GM23338 (cell line): ENCODE results near the gene RPRML. TPM values are rescaled to one million over a fixed set of nuclear protein-coding genes. Genes with fewer than 3 reads are reported as not detected.

Experiments
- ATAC-seq: fragments of 200-7000 bp; cut with Tn5 transposase; 3 replicates; pipeline ENCODE4 v1.9.1; 2020
- DNase-seq: peaks from one replicate; pipeline ENCODE4 v3.0.0-alpha.2; 2015; ENCODE audit warnings: low spot score
- H2AFZ ChIP-seq: fragments of 200-600 bp; sonication (generic); 2 replicates; pipeline ENCODE4 v1.8.0; 2016; ENCODE audit warnings: antibody characterized with exemption, mild to moderate bottlenecking, moderate library complexity
- H3F3A ChIP-seq: fragments of 200-600 bp; sonication (generic); replicated peaks from 2 replicates; pipeline ENCODE4 v1.8.0; 2017; ENCODE audit warnings: antibody characterized with exemption, mixed run types, low read depth
- H3K27ac ChIP-seq: fragments of 200-600 bp; sonication (generic); 2 replicates; pipeline ENCODE4 v1.6.1; 2016; ENCODE audit warnings: low read depth
- H3K27me3 ChIP-seq: fragments of 200-600 bp; sonication (generic); 2 replicates; pipeline ENCODE4 v1.8.0; 2016; ENCODE audit warnings: mild to moderate bottlenecking, mixed run types, moderate library complexity; ENCODE audit not compliant: insufficient read depth
- H3K36me3 ChIP-seq: fragments of 200-600 bp; sonication (generic); 2 replicates; pipeline ENCODE4 v1.8.0; 2016; ENCODE audit warnings: mild to moderate bottlenecking; ENCODE audit not compliant: insufficient read depth
- H3K4me1 ChIP-seq: fragments of 200-600 bp; sonication (generic); 2 replicates; pipeline ENCODE4 v1.8.0; 2016; ENCODE audit warnings: mild to moderate bottlenecking, moderate library complexity; ENCODE audit not compliant: insufficient read depth
- H3K4me2 ChIP-seq: fragments of 200-600 bp; sonication (generic); 2 replicates; pipeline ENCODE4 v1.7.1; 2017; ENCODE audit warnings: mixed run types
- H3K4me3 ChIP-seq: fragments of 200-600 bp; sonication (generic); 2 replicates; pipeline ENCODE4 v1.6.1; 2016; ENCODE audit warnings: mixed run types
- H3K79me2 ChIP-seq: fragments of 200-600 bp; sonication (generic); replicated peaks from 2 replicates; pipeline ENCODE4 v1.8.0; 2017; ENCODE audit warnings: mild to moderate bottlenecking; ENCODE audit not compliant: insufficient read depth
- H3K9me2 ChIP-seq: fragments of 200-600 bp; sonication (generic); 2 replicates; pipeline ENCODE4 v1.8.0; 2017; ENCODE audit not compliant: insufficient read depth
- H4K20me1 ChIP-seq: fragments of 200-600 bp; sonication (generic); replicated peaks from 2 replicates; pipeline ENCODE4 v1.8.0; 2017; ENCODE audit warnings: mild to moderate bottlenecking; ENCODE audit not compliant: insufficient read depth
- H3K27ac Mint-ChIP-seq: 2 replicates; pipeline ENCODE4 v1.8.0; 2020; ENCODE audit warnings: inconsistent platforms, mild to moderate bottlenecking, moderate library complexity, mixed read lengths
- H3K27me3 Mint-ChIP-seq: 3 replicates; pipeline ENCODE4 v1.8.0; 2022; ENCODE audit warnings: low read depth, mild to moderate bottlenecking, moderate library complexity, mixed read lengths, inconsistent platforms; ENCODE audit not compliant: insufficient read depth, poor library complexity
- H3K36me3 Mint-ChIP-seq: 3 replicates; pipeline ENCODE4 v1.8.0; 2021; ENCODE audit warnings: low read depth, mild to moderate bottlenecking, inconsistent platforms, moderate library complexity, mixed read lengths
- H3K4me1 Mint-ChIP-seq: 3 replicates; pipeline ENCODE4 v1.8.0; 2020; ENCODE audit warnings: mild to moderate bottlenecking, inconsistent platforms, mixed read lengths
- H3K4me3 Mint-ChIP-seq: 3 replicates; pipeline ENCODE4 v1.8.0; 2021; ENCODE audit warnings: moderate library complexity, mild to moderate bottlenecking, inconsistent platforms, mixed read lengths
- H3K9me3 Mint-ChIP-seq: 3 replicates; pipeline ENCODE4 v1.8.0; 2020; ENCODE audit warnings: moderate library complexity, mild to moderate bottlenecking, inconsistent platforms, mixed read lengths
- CREB1 ChIP-seq: fragments of 250-450 bp; sonication (Bioruptor Pico); IDR thresholded peaks from 2 replicates; pipeline ENCODE4 v1.5.0; 2020; ENCODE audit warnings: low read depth, mild to moderate bottlenecking, moderate library complexity
- CTCF ChIP-seq, 2 experiments: fragments of 200-600 bp in 1 of 2; sonication (generic) in 1 of 2; conservative IDR thresholded peaks; 2 replicates each; pipeline versions ENCODE4 v1.5.1 to v1.6.1; 2016 to 2017; ENCODE audit warnings: antibody characterized with exemption in 2 of 2, low read depth in 2 of 2, mild to moderate bottlenecking in 2 of 2, moderate library complexity in 1 of 2
- ETS1 ChIP-seq: IDR thresholded peaks from 2 replicates; pipeline ENCODE4 v1.6.1; 2016; ENCODE audit warnings: antibody characterized with exemption
- EZH2 ChIP-seq: fragments of 200-600 bp; sonication (generic); IDR thresholded peaks from one replicate; pipeline ENCODE4 v1.8.0; 2017; ENCODE audit warnings: antibody characterized with exemption, mild to moderate bottlenecking, low read depth; ENCODE audit not compliant: unreplicated experiment
- EZH2phosphoT487 ChIP-seq: fragments of 200-600 bp; sonication (generic); IDR thresholded peaks from one replicate; pipeline ENCODE4 v1.8.1; 2018; ENCODE audit warnings: antibody characterized with exemption; ENCODE audit not compliant: unreplicated experiment
- JUNB ChIP-seq: IDR thresholded peaks from one replicate; pipeline ENCODE4 v1.6.1; 2016; ENCODE audit warnings: antibody characterized with exemption; ENCODE audit not compliant: unreplicated experiment
- POLR2AphosphoS5 ChIP-seq: IDR thresholded peaks from 2 replicates; pipeline ENCODE4 v1.6.1; 2016; ENCODE audit warnings: antibody characterized with exemption, low read depth
- REST ChIP-seq: IDR thresholded peaks from one replicate; pipeline ENCODE4 v1.6.1; 2018; ENCODE audit warnings: antibody characterized with exemption; ENCODE audit not compliant: unreplicated experiment
- STAT1 ChIP-seq: IDR thresholded peaks from one replicate; pipeline ENCODE4 v1.6.1; 2016; ENCODE audit warnings: antibody characterized with exemption; ENCODE audit not compliant: unreplicated experiment
- ZNF114 ChIP-seq: fragments of 250-450 bp; sonication (Bioruptor Pico); IDR thresholded peaks from 2 replicates; pipeline ENCODE4 v1.5.0; 2020; ENCODE audit warnings: mild to moderate bottlenecking, moderate library complexity
- ZNF331 ChIP-seq: fragments of 250-450 bp; sonication (Bioruptor Pico); IDR thresholded peaks from 2 replicates; pipeline ENCODE4 v1.5.0; 2020; ENCODE audit warnings: low read depth, mild to moderate bottlenecking, moderate library complexity
- polyA plus RNA-seq: library from polyadenylated mRNA; unstranded; fragments of >200 nt; fragmentation: Nextera tagmentation; extraction: Ambion mirVana; gene quantifications from 2 replicates; pipeline ENCODE4 v1.2.1, GENCODE V29; 2016
- total RNA-seq: library from RNA; depleted of rRNA; stranded (reverse); fragments of >200 nt; shearing (Covaris generic); gene quantifications from 2 replicates; pipeline ENCODE4 v1.2.3, GENCODE V29; 2014

RPRML gene
- total and polyA plus RNA-seq, 2 experiments from 2014 or later: 2.1 to 16.4 TPM

GRCh38 chr17:46930051-46930450 is 49.0 kb downstream of the RPRML start:
- Histone ChIP-seq H3K4me1 (no peaks in the 10 kb centered on the region), H3F3A (no peaks in the 10 kb centered on the region), H3K79me2 (peaks cover 42% of the 10 kb centered on the region), H3K27ac (no peak overlapping the region), H4K20me1 (peaks cover 29% of the 10 kb centered on the region), H2AFZ (no peak overlapping the region), H3K4me2 (no peak overlapping the region), H3K9me2 (no peaks in the 10 kb centered on the region), H3K36me3 (peaks cover 27% of the 10 kb centered on the region), H3K4me3 (no peak overlapping the region), H3K27me3 (no peaks in the 10 kb centered on the region)
- H3K36me3 Mint-ChIP-seq: peaks cover 42% of the 10 kb centered on the region
- DNase-seq (no peak), ATAC-seq (no peak)
- H3K27me3 Mint-ChIP-seq: no peaks in the 10 kb centered on the region
- H3K27ac Mint-ChIP-seq: no peak overlapping the region
- H3K9me3 Mint-ChIP-seq: no peaks in the 10 kb centered on the region
- H3K4me3 Mint-ChIP-seq: no peak overlapping the region
- no peak for TF ChIP-seq JUNB
- TF ChIP-seq REST: no peak
- no peak for TF ChIP-seq CTCF (conservative IDR thresholded peaks at IDR 0.05; ENCODE audit: low read depth in 2 of 2)
- no peak for TF ChIP-seq ZNF331 (CRISPR knock-in tag)
- no peak for TF ChIP-seq EZH2phosphoT487
- TF ChIP-seq EZH2: no peak
- no peak for TF ChIP-seq CREB1
- TF ChIP-seq POLR2AphosphoS5: no peak
- no peak for TF ChIP-seq ETS1
- H3K4me1 Mint-ChIP-seq: no peaks in the 10 kb centered on the region; the same call in 2 of the 3 replicates

GRCh38 chr17:46929413-46929812 is 49.6 kb downstream of the RPRML start:
- H4K20me1 ChIP-seq: peaks cover 36% of the 10 kb centered on the region
- no peak for TF ChIP-seq ZNF331 (CRISPR knock-in tag)
- TF ChIP-seq EZH2phosphoT487: no peak
- no peak for TF ChIP-seq POLR2AphosphoS5
- no peak for TF ChIP-seq STAT1
- TF ChIP-seq CTCF (conservative IDR thresholded peaks at IDR 0.05; ENCODE audit: low read depth in 2 of 2): no peak
- no peak for TF ChIP-seq EZH2
- TF ChIP-seq JUNB: no peak
- no peak for TF ChIP-seq ETS1
- no peak for TF ChIP-seq ZNF114

More at GRCh38 chr17:46929413-46929812, 49.6 kb downstream of the RPRML start:
- ATAC-seq (no peak), DNase-seq (no peak)
- Histone ChIP-seq H3K27me3 (no peaks in the 10 kb centered on the region), H3K79me2 (peaks cover 48% of the 10 kb centered on the region), H3K27ac (no peak overlapping the region), H3K4me2 (no peak overlapping the region), H3F3A (no peaks in the 10 kb centered on the region), H3K4me1 (no peaks in the 10 kb centered on the region), H3K4me3 (no peak overlapping the region), H3K9me2 (no peaks in the 10 kb centered on the region), H3K36me3 (peaks cover 25% of the 10 kb centered on the region), H2AFZ (no peak overlapping the region)
- H3K9me3 Mint-ChIP-seq: no peaks in the 10 kb centered on the region
- H3K27me3 Mint-ChIP-seq: no peaks in the 10 kb centered on the region
- H3K27ac Mint-ChIP-seq: no peak overlapping the region
- peaks cover 1% of the 10 kb centered on the region; the same call in 2 of the 3 replicates for H3K4me1 Mint-ChIP-seq
- H3K36me3 Mint-ChIP-seq: peaks cover 36% of the 10 kb centered on the region
- no peak overlapping the region for H3K4me3 Mint-ChIP-seq
